ENCODE results near the gene GRAMD1C. TPM values are rescaled to one million over a fixed set of nuclear protein-coding genes. Genes with fewer than 3 reads are reported as not detected.

Gene GRAMD1C
- polyA plus RNA-seq, 1 experiment: 0.48 TPM

DNA sequence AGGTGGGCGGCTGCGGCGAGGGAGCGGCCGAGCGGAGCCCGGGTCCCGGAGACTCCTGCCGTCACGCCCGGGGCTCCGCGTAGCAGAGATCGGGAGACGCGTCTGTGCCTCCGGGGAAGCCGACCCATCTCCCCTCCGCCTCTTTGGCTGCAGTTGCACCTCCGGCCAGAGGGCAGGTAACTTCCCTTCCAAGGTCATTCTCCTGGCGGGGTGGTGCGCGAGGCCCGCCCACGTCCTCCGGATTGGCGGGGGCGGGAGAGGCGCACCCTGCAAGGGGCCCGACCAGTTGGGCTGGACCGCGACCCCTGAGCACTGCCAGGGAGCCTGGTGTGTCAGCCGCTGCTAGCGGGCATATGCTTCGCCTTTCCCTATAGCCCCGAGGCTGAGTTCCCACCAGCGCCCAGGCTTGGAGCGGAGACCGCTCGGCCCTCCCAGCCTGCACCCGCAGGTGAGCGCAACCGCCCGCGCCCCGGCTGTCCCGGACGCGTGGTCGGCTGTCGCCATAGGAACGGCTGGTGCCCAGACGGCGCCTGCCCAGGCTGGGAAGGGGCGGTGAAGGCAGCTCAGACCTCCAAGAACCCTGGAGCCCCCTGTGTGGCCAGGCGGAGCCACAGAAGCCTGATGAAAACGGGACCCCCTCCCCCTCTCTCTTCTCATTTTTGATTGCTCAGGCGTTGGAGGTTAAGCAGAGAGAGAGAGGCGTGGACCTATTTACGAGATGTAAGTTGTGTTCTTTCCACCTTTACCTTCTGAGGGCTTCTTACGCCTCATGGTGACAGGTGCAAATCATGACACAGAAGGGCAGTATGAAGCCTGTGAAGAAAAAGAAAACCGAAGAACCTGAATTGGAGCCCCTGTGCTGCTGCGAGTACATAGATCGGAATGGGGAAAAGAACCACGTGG lies 109.7 kb downstream of the GRAMD1C start:
- H3K36me3 ChIP-seq (ENCODE audit: control insufficient read depth, insufficient read depth, low read length): no peaks in the 10 kb centered on the region
- peak overlapping the region; percentile 56 for H3K4me3 ChIP-seq (ENCODE audit: low read depth, low read length)
- TF ChIP-seq, protein P1, sequence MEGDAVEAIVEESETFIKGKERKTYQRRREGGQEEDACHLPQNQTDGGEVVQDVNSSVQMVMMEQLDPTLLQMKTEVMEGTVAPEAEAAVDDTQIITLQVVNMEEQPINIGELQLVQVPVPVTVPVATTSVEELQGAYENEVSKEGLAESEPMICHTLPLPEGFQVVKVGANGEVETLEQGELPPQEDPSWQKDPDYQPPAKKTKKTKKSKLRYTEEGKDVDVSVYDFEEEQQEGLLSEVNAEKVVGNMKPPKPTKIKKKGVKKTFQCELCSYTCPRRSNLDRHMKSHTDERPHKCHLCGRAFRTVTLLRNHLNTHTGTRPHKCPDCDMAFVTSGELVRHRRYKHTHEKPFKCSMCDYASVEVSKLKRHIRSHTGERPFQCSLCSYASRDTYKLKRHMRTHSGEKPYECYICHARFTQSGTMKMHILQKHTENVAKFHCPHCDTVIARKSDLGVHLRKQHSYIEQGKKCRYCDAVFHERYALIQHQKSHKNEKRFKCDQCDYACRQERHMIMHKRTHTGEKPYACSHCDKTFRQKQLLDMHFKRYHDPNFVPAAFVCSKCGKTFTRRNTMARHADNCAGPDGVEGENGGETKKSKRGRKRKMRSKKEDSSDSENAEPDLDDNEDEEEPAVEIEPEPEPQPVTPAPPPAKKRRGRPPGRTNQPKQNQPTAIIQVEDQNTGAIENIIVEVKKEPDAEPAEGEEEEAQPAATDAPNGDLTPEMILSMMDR (IDR thresholded peaks at IDR 0.05; ENCODE audit: insufficient read depth, low read depth, low read length): no peak
- ChIA-PET POLR2A (no interaction called here), CTCF (no interaction called here)
- H3K27me3 ChIP-seq (ENCODE audit: control insufficient read depth, insufficient read depth, low read length): no peaks in the 10 kb centered on the region
- no peak for DNase-seq (ENCODE audit: low read depth)

DNA sequence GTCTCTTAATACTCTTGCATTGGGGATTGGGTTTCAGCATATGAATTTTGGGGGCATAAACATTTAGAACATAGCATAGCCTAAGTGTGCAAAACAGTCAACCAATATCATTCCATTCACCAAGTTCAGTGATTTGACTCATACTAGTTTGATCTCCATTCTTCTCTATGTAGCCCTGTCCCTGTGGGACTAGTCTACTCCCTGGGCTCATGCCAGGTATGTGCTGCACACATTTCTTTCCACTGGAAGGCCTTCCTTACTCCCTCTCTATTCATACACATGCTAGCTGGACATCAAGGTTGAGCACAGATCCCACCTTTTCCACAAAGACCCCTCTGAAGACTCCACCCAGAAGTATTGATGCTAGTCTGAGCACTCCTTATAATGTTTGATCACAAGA lies 114.3 kb downstream of the GRAMD1C start:
- DNase-seq (ENCODE audit: low read depth): no peak
- Histone ChIP-seq H3K4me3 (ENCODE audit: low read depth, low read length) (no peak overlapping the region), H3K27me3 (ENCODE audit: control insufficient read depth, insufficient read depth, low read length) (no peaks in the 10 kb centered on the region), H3K36me3 (ENCODE audit: control insufficient read depth, insufficient read depth, low read length) (no peaks in the 10 kb centered on the region)
- ChIA-PET CTCF (interaction anchor here (0.5 kb wide), 1 partner anchor 59 kb away, joined by 3 read pairs; no protein-coding TSS in a partner anchor), POLR2A (no interaction called here)
- TF ChIP-seq, protein P1 (IDR thresholded peaks at IDR 0.05; ENCODE audit: insufficient read depth, low read depth, low read length): no peak

DNA sequence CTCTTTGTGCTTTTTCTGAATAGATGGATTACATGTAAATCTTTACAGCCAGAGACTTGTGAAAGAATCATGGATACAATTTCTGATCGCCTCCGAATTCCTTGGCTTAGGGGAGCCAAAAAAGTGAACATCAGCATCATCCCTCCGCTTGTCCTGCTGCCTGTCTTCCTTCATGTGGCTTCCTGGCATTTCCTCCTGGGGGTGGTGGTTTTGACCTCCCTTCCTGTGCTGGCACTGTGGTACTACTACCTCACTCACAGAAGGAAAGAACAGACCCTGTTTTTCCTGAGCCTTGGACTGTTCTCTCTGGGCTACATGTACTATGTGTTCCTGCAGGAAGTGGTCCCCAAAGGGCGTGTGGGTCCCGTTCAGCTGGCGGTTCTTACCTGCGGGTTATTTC lies 115.1 kb downstream of the GRAMD1C start:
- no peak overlapping the region for H3K4me3 ChIP-seq (ENCODE audit: low read depth, low read length)
- no peaks in the 10 kb centered on the region for H3K27me3 ChIP-seq (ENCODE audit: control insufficient read depth, insufficient read depth, low read length)
- ChIA-PET POLR2A (no interaction called here), CTCF (interaction anchor here (1.2 kb wide), 1 partner anchor 110 kb away, joined by 3 read pairs; no protein-coding TSS in a partner anchor)
- no peak for DNase-seq (ENCODE audit: low read depth)
- TF ChIP-seq, protein P1 (IDR thresholded peaks at IDR 0.05; ENCODE audit: insufficient read depth, low read depth, low read length): no peak
- H3K36me3 ChIP-seq (ENCODE audit: control insufficient read depth, insufficient read depth, low read length): no peaks in the 10 kb centered on the region

DNA sequence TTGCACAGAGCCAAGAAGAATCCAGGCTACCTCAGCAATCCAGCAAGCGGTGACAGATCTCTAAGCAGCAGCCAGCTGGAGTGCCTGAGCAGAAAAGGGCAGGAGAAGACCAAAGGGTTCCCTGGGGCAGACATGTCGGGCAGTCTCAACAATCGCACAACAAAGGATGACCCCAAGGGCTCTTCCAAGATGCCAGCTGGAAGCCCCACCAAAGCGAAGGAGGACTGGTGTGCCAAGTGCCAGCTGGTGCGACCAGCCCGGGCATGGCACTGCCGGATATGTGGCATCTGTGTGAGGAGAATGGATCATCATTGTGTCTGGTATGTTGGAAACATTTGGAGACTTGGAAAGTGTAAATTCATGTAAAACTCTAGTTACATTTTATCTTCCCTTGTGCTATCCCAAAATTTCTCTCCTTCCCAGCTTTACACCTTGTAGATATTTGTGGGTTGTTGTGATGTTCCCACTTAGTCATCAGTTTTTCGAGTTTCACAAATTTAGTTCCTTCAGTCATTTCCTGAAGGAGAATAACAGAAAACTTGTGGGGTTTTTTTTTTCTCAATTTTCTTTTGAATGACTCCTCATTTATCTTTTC lies 115.6 kb downstream of the GRAMD1C start:
- no peak for DNase-seq (ENCODE audit: low read depth)
- ChIA-PET CTCF (interaction anchor here (1.2 kb wide), 1 partner anchor 110 kb away, joined by 3 read pairs; no protein-coding TSS in a partner anchor), POLR2A (interaction anchor here (0.5 kb wide), 1 partner anchor 40 kb away, joined by 9 read pairs; no protein-coding TSS in a partner anchor)
- TF ChIP-seq, protein P1 (IDR thresholded peaks at IDR 0.05; ENCODE audit: insufficient read depth, low read depth, low read length): no peak
- Histone ChIP-seq H3K27me3 (ENCODE audit: control insufficient read depth, insufficient read depth, low read length) (no peaks in the 10 kb centered on the region), H3K36me3 (ENCODE audit: control insufficient read depth, insufficient read depth, low read length) (no peaks in the 10 kb centered on the region), H3K4me3 (ENCODE audit: low read depth, low read length) (no peak overlapping the region)

DNA sequence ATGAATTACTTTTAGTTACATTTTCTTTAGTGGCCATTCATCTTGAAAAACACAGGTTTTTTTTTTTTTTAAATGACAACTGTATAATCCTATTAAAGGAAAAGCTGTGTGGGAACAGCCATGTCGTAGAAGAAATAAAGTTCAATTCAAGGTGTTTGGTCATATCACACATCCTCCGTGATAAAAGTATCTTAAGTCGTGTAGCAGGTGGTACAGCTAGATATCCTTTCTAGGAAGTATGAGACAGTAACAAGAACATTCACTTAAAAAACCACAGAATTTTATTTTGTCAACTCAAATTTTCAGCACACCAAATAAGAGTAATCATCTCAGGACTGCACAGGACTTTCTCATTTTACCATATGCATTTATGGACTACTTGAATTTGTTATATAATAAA lies 125.3 kb downstream of the GRAMD1C start:
- no peaks in the 10 kb centered on the region for H3K27me3 ChIP-seq (ENCODE audit: control insufficient read depth, insufficient read depth, low read length)
- ChIA-PET CTCF (no interaction called here), POLR2A (no interaction called here)

More for the DNA sequence above, 125.3 kb downstream of the GRAMD1C start:
- H3K36me3 ChIP-seq (ENCODE audit: control insufficient read depth, insufficient read depth, low read length): no peaks in the 10 kb centered on the region
- TF ChIP-seq, protein P1 (IDR thresholded peaks at IDR 0.05; ENCODE audit: insufficient read depth, low read depth, low read length): no peak
- H3K4me3 ChIP-seq (ENCODE audit: low read depth, low read length): no peak overlapping the region
- DNase-seq (ENCODE audit: low read depth): no peak

All from BJ (cell line).